ENCODE measurements around the gene ARPP19.

Gene ARPP19

GRCh38 chr15:52509500-52510245, 59.2 kb downstream of the ARPP19 start:
- no peak for DNase-seq

- no peak for DNase-seq
Observed at GRCh38 chr15:52506549-52506948, 62.3 kb downstream of the ARPP19 start.

- DNase-seq: no peak
Observed at GRCh38 chr15:52505151-52505550, 63.7 kb downstream of the ARPP19 start.

- DNase-seq: no peak
Observed at GRCh38 chr15:52503788-52504496, 64.9 kb downstream of the ARPP19 start.

GRCh38 chr15:52502608-52503007, 66.2 kb downstream of the ARPP19 start:
- no peak for DNase-seq

- DNase-seq: no peak
Observed at GRCh38 chr15:52499506-52499905, 69.3 kb downstream of the ARPP19 start.

- DNase-seq: no peak
Observed at GRCh38 chr15:52498706-52499105, 70.1 kb downstream of the ARPP19 start.
